ENCODE data around the gene GPR132.

Gene GPR132

GRCh38 chr14:105023144-105023543 is 42.1 kb downstream of the GPR132 start:
- FAIRE-seq (no peak), DNase-seq (ENCODE audit: insufficient read length, low spot score) (no peak)
- no peak for TF ChIP-seq PAX5 (IDR thresholded peaks at IDR 0.05; ENCODE audit: insufficient read depth, low read length, severe bottlenecking)
- no peak for TF ChIP-seq SPI1 (IDR thresholded peaks at IDR 0.05; ENCODE audit: low read depth, low read length)
- TF ChIP-seq TAF1 (IDR thresholded peaks at IDR 0.05; ENCODE audit: low read depth, low read length) = no peak
- no peak for TF ChIP-seq POLR2A (IDR thresholded peaks at IDR 0.05; ENCODE audit: low read depth, low read length)
- TF ChIP-seq POU2F2 (IDR thresholded peaks at IDR 0.05; ENCODE audit: low read depth, low read length) = no peak
- TF ChIP-seq POLR2AphosphoS5 (IDR thresholded peaks at IDR 0.05; ENCODE audit: low read depth, low read length) = no peak

DNA sequence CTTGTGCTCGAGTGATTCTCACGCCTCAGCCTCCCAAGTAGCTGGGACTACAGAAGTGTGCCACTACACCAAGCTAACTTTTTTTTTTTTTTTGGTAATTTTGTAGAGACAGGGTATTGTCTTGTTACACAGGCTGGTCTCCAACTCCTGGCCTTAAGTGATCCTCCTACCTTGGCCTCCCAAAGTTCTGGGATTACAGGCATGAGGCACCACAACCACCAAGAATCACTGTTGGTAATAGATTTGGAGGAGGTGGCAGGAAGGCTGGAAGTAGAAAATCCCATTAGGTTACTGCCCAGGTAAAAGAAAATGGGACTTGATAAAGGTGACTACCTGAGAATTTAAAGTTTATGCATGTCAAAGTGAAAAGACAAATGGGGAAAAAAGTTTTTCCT is 43.0 kb downstream of the GPR132 start:
- TF ChIP-seq POLR2A (IDR thresholded peaks at IDR 0.05; ENCODE audit: low read depth, low read length) (no peak), POU2F2 (IDR thresholded peaks at IDR 0.05; ENCODE audit: low read depth, low read length) (no peak), SPI1 (IDR thresholded peaks at IDR 0.05; ENCODE audit: low read depth, low read length) (no peak), POLR2AphosphoS5 (IDR thresholded peaks at IDR 0.05; ENCODE audit: low read depth, low read length) (no peak)
- FAIRE-seq (no peak), DNase-seq (ENCODE audit: insufficient read length, low spot score) (no peak)

DNA sequence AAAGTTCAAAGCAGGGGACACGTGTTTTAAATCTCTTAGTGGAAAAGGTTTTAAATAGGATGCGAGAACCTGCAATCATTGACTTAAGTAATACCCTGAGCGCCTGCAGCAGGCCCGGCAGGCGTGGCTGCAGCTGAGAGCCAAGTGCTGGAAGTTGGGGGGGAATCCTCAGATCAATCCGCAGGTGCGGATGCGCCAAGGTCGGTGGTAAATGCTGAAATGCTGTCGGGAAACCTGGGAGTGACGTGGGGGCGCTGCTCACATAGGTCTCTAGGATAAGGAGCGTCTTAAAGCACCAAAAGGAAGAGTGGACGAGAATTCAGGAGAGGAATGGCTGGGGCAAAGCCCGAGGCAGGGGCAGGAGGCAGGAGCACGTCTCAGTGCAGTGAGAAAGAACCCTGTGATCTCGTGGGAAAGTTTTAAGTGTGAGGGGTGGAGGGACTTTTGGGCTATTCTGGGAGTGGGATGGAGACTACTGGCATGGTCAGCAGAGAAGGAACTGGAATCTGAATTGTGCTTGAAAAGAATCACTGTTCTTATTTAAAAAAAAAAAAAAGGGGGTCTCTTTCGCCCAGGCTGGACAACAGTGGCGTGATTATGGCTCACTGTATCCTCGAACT is 43.5 kb downstream of the GPR132 start:
- TF ChIP-seq POLR2A (IDR thresholded peaks at IDR 0.05; ENCODE audit: low read depth, low read length) = no peak; the same call in 1 of the 2 replicates
- no peak for TF ChIP-seq POLR2AphosphoS5 (IDR thresholded peaks at IDR 0.05; ENCODE audit: low read depth, low read length)
- no peak for TF ChIP-seq PAX5 (IDR thresholded peaks at IDR 0.05; ENCODE audit: insufficient read depth, low read length, severe bottlenecking)
- no peak for TF ChIP-seq POU2F2 (IDR thresholded peaks at IDR 0.05; ENCODE audit: low read depth, low read length)
- no peak for TF ChIP-seq TAF1 (IDR thresholded peaks at IDR 0.05; ENCODE audit: low read depth, low read length)
- TF ChIP-seq SPI1 (IDR thresholded peaks at IDR 0.05; ENCODE audit: low read depth, low read length) = no peak
- FAIRE-seq (peak; percentile 20), DNase-seq (ENCODE audit: insufficient read length, low spot score) (no peak)

DNA sequence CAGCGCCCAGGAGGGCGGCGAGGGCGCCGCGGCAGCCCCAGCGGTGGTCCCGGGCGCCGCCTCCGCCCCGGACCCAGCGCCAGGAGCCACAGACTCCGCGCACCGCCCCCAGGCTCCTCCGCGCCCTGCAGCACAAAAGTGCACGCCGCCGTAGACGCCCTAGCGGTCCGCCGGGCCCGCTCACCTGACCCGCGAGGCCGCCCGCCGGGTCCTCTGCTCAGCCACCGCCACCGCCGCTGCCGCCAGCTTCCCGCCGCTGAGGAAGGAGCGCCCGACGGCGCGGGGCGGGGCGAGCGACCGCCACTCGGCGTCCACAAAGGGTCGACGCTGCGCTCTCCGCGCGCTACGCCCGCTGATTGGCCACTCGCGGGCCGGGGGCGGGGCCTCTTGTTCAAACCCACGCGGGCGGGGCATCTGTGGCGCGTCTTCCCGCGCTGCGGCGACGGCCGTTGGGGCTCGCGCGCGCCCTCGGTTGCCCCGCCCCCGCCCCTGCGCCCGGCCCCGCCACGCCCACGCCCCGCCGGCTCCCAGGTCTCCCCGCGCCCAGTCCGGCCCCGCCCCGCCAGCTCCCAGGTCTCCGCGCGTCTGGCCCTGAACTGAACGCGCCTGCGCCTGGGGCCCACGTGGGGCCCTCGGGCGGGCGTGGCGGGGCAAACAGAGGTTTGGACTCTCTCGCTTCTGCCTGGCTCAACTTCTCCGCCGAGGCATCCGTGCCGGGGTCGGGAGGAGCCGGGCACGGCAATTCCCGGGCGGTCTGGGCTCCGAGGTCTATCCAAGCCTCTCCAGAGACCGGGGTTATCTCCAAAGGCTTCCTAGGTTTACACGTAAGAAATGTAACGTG is 44.2 kb downstream of the GPR132 start, which contains the start of gene CDCA4:
Gene CDCA4 (minus strand): TSS at position 269 of the 841 bp plus-strand sequence. CDS start 9,154 bp downstream, outside the sequence.
- DNase-seq (ENCODE audit: insufficient read length, low spot score) (peak; percentile 98), FAIRE-seq (peak; percentile 97)
- TF ChIP-seq TAF1 (IDR thresholded peaks at IDR 0.05; ENCODE audit: low read depth, low read length) (peak; percentile 82), POLR2A (IDR thresholded peaks at IDR 0.05; ENCODE audit: low read depth, low read length) (peak; percentile 79), POLR2AphosphoS5 (IDR thresholded peaks at IDR 0.05; ENCODE audit: low read depth, low read length) (peak; percentile 65), POU2F2 (IDR thresholded peaks at IDR 0.05; ENCODE audit: low read depth, low read length) (no peak), SPI1 (IDR thresholded peaks at IDR 0.05; ENCODE audit: low read depth, low read length) (no peak), PAX5 (IDR thresholded peaks at IDR 0.05; ENCODE audit: insufficient read depth, low read length, severe bottlenecking) (no peak)

- FAIRE-seq (peak; percentile 33), DNase-seq (ENCODE audit: insufficient read length, low spot score) (no peak)
- TF ChIP-seq SPI1 (IDR thresholded peaks at IDR 0.05; ENCODE audit: low read depth, low read length) (no peak), POU2F2 (IDR thresholded peaks at IDR 0.05; ENCODE audit: low read depth, low read length) (no peak), POLR2AphosphoS5 (IDR thresholded peaks at IDR 0.05; ENCODE audit: low read depth, low read length) (no peak), POLR2A (IDR thresholded peaks at IDR 0.05; ENCODE audit: low read depth, low read length) (no peak; the same call in 1 of the 2 replicates), TAF1 (IDR thresholded peaks at IDR 0.05; ENCODE audit: low read depth, low read length) (peak; percentile 14; the same call in 1 of the 2 replicates)
Observed at GRCh38 chr14:105019861-105020814, 45.1 kb downstream of the GPR132 start.

- DNase-seq (ENCODE audit: insufficient read length, low spot score) = no peak
- FAIRE-seq = no peak
- 0 out of 2 replicates have a peak, but pooled peaks have one; percentile 11 for TF ChIP-seq POLR2A (IDR thresholded peaks at IDR 0.05; ENCODE audit: low read depth, low read length)
- TF ChIP-seq SPI1 (IDR thresholded peaks at IDR 0.05; ENCODE audit: low read depth, low read length) = no peak
Observed at GRCh38 chr14:105018414-105018813, 46.8 kb downstream of the GPR132 start.

DNA sequence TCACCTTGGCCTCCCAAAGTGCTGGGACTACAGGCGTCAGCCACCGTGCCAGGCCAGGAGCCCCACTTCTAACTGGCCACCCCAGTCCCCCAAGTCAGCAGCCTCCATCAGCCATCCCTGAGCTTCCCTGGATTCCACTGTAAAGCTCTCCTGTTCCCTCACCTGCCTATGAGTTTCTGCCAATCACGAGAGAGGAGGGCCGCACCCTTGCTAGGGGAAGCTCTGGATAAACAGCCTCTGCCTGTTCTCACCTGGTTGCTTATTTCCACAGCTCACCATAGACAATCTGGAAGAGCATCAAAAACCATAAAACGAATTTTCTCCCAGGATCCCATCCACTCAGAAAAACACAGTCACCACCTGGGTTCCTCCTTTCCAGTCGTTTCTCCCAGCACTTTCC is 49.3 kb downstream of the GPR132 start:
- FAIRE-seq (no peak), DNase-seq (ENCODE audit: insufficient read length, low spot score) (no peak)
- TF ChIP-seq POLR2AphosphoS5 (IDR thresholded peaks at IDR 0.05; ENCODE audit: low read depth, low read length) (no peak), POLR2A (IDR thresholded peaks at IDR 0.05; ENCODE audit: low read depth, low read length) (no peak), SPI1 (IDR thresholded peaks at IDR 0.05; ENCODE audit: low read depth, low read length) (no peak), PAX5 (IDR thresholded peaks at IDR 0.05; ENCODE audit: insufficient read depth, low read length, severe bottlenecking) (no peak), POU2F2 (IDR thresholded peaks at IDR 0.05; ENCODE audit: low read depth, low read length) (no peak), TAF1 (IDR thresholded peaks at IDR 0.05; ENCODE audit: low read depth, low read length) (no peak)

DNA sequence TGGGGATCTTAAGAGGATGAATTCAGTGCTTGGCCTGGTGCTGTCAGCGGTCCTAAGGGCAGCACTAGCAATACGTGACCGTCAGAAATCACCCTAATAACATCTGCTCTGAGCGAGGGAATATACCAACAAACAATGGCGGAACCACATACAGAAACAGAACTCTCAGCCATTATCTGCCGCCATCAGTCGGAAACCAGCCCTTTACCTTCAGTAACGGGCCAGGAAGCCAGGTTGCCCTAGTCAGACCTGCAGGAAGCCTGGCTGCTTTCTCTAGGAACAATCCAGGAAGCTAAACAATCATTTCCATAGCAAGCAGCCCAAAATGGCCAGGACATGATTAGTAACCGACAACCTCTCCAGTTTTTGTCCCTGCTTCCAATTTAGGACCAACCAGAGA is 50.0 kb downstream of the GPR132 start:
- no peak for TF ChIP-seq POLR2A (IDR thresholded peaks at IDR 0.05; ENCODE audit: low read depth, low read length)
- DNase-seq (ENCODE audit: insufficient read length, low spot score) (no peak), FAIRE-seq (no peak)

GRCh38 chr14:105014631-105015030 is 50.6 kb downstream of the GPR132 start:
- FAIRE-seq = no peak
- TF ChIP-seq POLR2AphosphoS5 (IDR thresholded peaks at IDR 0.05; ENCODE audit: low read depth, low read length) (no peak), SPI1 (IDR thresholded peaks at IDR 0.05; ENCODE audit: low read depth, low read length) (no peak), POU2F2 (IDR thresholded peaks at IDR 0.05; ENCODE audit: low read depth, low read length) (no peak)
- no peak for DNase-seq (ENCODE audit: insufficient read length, low spot score)

Measured in GM12891 (cell line).